Measurements from ENCODE around the gene ZFAND4.
"Not testable (repeated sequence)": the region's sequence is repeated elsewhere in the genome, so short reads cannot be mapped to it uniquely, and the experiment has no call there.

Gene ZFAND4

DNA sequence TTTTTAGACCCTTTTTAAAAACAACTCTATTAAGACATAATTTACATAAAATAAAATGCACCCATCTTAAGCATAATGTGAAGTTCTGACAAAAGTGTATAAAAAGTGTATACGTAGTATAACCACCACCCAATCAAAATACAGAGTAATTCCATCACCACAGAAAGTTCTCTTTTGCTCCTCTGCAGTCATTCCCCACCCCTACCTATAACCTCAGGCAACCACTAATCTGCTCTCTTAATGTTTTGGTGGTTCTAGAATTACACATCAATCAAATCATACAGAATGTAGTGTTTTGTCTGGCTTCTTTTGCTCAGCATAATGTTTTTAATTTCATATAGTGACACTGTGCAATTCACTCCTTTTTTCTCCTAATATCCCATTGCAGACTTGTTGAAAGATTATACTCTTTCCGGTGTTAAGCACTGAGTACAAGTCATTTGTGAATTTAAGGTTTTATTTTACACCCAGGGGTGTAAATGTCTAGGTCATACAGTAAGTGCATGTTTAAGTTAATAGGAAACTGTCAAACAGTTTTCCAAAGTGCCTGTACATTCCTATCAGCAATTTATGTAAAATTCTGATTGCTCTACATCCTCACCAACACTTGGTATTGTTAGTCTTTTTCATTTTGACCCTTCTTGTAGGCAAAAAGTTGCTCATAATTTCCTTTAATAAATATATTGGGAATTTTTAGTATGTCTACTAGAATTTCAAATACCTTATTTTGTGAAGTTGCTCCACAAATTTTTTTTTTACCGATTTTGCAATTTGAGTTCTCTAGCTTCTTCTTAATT lies 86.3 kb downstream of the ZFAND4 start:
- DNase-seq, result no peak

DNA sequence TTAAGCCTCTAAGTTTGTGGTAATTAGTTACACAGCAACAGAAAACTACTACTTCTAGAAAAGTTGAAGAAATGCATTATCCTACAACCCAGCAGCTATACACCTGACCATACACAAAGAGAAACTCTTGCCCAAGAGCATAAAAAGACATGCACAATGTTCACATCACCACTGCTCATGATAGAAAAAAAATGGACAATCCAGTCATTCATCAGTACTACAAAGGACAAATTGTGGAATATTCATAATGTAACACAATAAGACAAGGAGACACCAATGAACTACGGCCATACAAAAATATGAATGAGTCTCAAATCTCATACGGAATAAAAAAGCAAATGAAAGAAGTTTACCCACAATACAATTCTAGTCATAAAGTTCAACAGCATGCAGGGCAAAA lies 87.4 kb downstream of the ZFAND4 start:
- no peak for DNase-seq

GRCh38 chr10:45582386-45582781 lies 90.2 kb downstream of the ZFAND4 start:
- no peak for DNase-seq

- DNase-seq, result no peak
Observed at GRCh38 chr10:45581582-45582385, 90.8 kb downstream of the ZFAND4 start.

GRCh38 chr10:45581216-45581549 lies 91.4 kb downstream of the ZFAND4 start:
- no peak for DNase-seq

DNA sequence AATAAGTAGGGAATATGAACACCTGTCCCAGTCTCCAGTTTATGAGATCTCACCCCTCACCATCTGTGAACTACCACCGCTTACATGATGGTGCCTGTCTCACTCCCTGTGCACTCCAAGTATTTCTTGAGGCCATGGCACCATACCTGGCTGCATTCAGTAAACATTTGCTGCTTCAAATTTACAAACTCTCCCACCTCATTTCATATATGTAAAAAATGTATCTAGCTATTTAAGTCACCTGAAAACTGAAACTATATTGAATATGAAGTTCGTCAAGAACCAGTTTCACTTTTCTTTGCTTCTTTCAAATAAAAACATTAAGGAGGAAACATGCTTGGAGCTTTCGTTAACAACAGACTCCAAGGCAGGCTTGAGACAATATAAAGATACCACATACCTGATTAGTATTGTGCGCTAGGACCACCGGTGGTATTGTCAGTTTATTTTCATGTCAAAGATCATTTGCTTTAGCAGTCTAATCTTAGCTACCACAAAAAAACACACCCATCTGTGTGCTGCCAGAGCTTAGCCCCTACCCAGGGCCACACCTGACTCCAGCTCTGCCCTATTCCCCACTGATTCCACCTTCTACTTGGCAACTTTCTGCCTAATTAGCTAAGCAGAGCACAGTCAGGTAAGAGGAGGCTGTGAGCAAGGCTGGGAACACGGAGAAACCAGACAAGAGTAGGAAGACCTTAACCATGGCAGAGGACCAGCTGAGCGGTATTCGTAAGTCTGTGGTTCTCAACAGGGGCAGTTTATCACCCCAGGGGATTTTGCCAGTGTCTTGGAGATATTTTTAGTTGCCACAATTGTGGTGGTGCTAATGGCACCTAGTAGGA lies 92.0 kb downstream of the ZFAND4 start:
- DNase-seq, result no peak

DNA sequence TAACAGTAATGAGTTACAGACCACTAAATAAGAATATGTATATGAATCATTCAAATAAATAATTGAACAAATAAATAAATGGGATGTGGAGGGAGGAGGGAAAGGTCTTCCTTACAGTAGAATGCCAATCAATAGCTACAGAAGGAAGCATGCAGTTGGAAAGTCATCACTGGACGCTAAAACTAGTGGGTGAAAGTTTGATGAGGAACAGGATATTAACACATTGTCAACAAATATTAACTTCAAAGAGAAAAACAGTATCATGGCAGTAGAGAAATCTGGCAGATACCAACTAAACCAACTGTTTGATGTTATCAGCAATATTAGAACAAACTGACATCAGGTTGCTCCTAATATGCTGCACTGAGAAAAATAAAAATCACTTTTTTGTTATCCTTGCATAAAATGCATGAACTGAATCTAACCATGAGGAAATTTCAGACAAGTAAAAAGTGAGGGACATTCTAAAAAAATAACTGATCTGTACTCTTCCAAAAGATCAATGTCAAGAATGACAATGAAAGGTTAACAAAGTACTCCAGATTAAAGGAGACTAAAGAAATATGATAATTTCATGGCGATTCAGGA lies 94.1 kb downstream of the ZFAND4 start:
- no peak for DNase-seq

- no peak for DNase-seq
Observed at GRCh38 chr10:45575966-45576597, 96.5 kb downstream of the ZFAND4 start.

GRCh38 chr10:45575032-45575761 lies 97.4 kb downstream of the ZFAND4 start:
- DNase-seq, result not testable (repeated sequence)

- DNase-seq, result no peak
Observed at GRCh38 chr10:45569471-45569870, 103.1 kb downstream of the ZFAND4 start.

DNA sequence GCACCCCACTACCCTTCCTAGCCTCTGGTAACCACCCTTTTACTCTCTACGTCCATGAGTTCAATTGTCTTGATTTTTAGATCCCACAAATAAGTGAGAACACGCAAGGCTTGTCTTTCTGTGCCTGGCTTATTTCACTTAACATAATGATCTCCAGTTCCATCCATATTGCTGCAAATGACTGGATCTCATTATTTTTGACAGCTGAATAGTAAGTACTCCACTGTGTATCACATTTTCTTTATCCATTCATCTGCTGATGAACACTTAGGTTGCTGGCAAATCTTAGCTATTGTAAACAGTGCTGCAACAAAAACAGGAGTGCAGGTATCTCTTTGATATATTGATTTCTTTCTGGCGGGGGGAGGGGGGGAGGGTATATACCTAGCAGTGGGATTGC lies 106.2 kb downstream of the ZFAND4 start:
- no peak for DNase-seq

Measured in activated CD8-positive, alpha-beta memory T cell treated with anti-CD3 and anti-CD28 coated beads, Interleukin-2, amount 50 U/mL, for 4 hours (primary cell).